MCF 10A (cell line): ENCODE results near the gene RSPH4A. TPM values are rescaled to one million over a fixed set of nuclear protein-coding genes. Genes with fewer than 3 reads are reported as not detected.

ENCODE experiments used
- BruUV-seq: library from RNA; stranded (reverse); fragments of 400-500 nt; replicated peaks from 2 replicates; lab custom pipeline; 2021; lab: Mats Ljungman, UMichigan
- CTCF ChIA-PET: fragments of 300-600 bp; sonication (Branson Sonifier 250); formaldehyde crosslinking; extraction: SDS; loops from one replicate; lab custom pipeline; 2021; ENCODE audit warnings: antibody characterized with exemption, inconsistent platforms; lab: Yijun Ruan, JAX
- POLR2A ChIA-PET: fragments of 300-600, 350-650 bp; sonication (Branson Sonifier 250); formaldehyde crosslinking; extraction: SDS; loops from one replicate; lab custom pipeline; 2020; ENCODE audit warnings: antibody characterized with exemption, inconsistent platforms; lab: Yijun Ruan, JAX
- DNase-seq: peaks from one replicate; pipeline ENCODE4 v3.0.0-alpha.2; 2018; ENCODE audit not compliant: unreplicated experiment
- H3K27ac Mint-ChIP-seq: one replicate; pipeline ENCODE4 v1.8.0; 2022; ENCODE audit warnings: mild to moderate bottlenecking, low read depth, mixed read lengths; ENCODE audit not compliant: unreplicated experiment
- H3K27me3 Mint-ChIP-seq: one replicate; pipeline ENCODE4 v1.8.0; 2022; ENCODE audit warnings: mixed read lengths; ENCODE audit not compliant: insufficient read depth, unreplicated experiment
- H3K36me3 Mint-ChIP-seq: one replicate; pipeline ENCODE4 v1.8.0; 2022; ENCODE audit warnings: mild to moderate bottlenecking, moderate library complexity, mixed read lengths; ENCODE audit not compliant: insufficient read depth, unreplicated experiment
- H3K4me1 Mint-ChIP-seq: one replicate; pipeline ENCODE4 v1.8.0; 2022; ENCODE audit warnings: mixed read lengths; ENCODE audit not compliant: insufficient read depth, unreplicated experiment
- H3K4me3 Mint-ChIP-seq: one replicate; pipeline ENCODE4 v1.8.0; 2022; ENCODE audit warnings: mild to moderate bottlenecking, moderate library complexity, mixed read lengths; ENCODE audit not compliant: unreplicated experiment
- H3K9me3 Mint-ChIP-seq: one replicate; pipeline ENCODE4 v1.8.0; 2022; ENCODE audit warnings: mixed read lengths; ENCODE audit not compliant: unreplicated experiment
- CTCF ChIP-seq: fragments of 200-600 bp; IDR thresholded peaks from one replicate; pipeline ENCODE4 v1.8.0; 2022; ENCODE audit warnings: antibody characterized with exemption, mild to moderate bottlenecking; ENCODE audit not compliant: unreplicated experiment
- intact Hi-C: fragments of 100-400 bp; cut with micrococcal nuclease; formaldehyde crosslinking; loops from 2 replicates; pipeline ENCODE4 v1.14.1; 2022
- total RNA-seq: library from RNA; stranded (reverse); gene quantifications from 2 replicates; pipeline ENCODE4 v1.2.3, GENCODE V29; 2022

Gene RSPH4A
- total RNA-seq, 1 experiment from 2014 or later: not detected

- no peaks in the 10 kb centered on the region for H3K36me3 Mint-ChIP-seq
- ChIA-PET POLR2A (no interaction called here), CTCF (no interaction called here)
- BruUV-seq: no TSS peak
- H3K4me1 Mint-ChIP-seq: no peaks in the 10 kb centered on the region
- intact Hi-C loops: no loop called here
- H3K4me3 Mint-ChIP-seq: no peak overlapping the region
- no peaks in the 10 kb centered on the region for H3K9me3 Mint-ChIP-seq
- no peaks in the 10 kb centered on the region for H3K27me3 Mint-ChIP-seq
- no peak for TF ChIP-seq CTCF
- no peak overlapping the region for H3K27ac Mint-ChIP-seq
- DNase-seq: no peak
These were observed 59.7 kb downstream of the RSPH4A start for GRCh38 chr6:116676021-116676420.

- H3K27ac Mint-ChIP-seq: peak within 1 kb of the TSS; percentile 94
- H3K27me3 Mint-ChIP-seq: no peaks in the 10 kb centered on the region
- TSS peak; percentile 41 for BruUV-seq
- H3K36me3 Mint-ChIP-seq: peaks cover 10% of the 10 kb centered on the region
- H3K4me1 Mint-ChIP-seq: peaks cover 11% of the 10 kb centered on the region
- ChIA-PET POLR2A (interaction anchor here (0.6 to 3.1 kb wide), 11 partner anchors 12 to 662 kb away, joined by 3 to 68 read pairs (median 3); partner anchors contain the start of genes NT5DC1, RWDD1 and ZUP1), CTCF (interaction anchor here (0.6 to 1.0 kb wide), 8 partner anchors 10 to 782 kb away, joined by 3 to 4 read pairs (median 3); no protein-coding TSS in a partner anchor)
- intact Hi-C loops: no loop called here
- TF ChIP-seq CTCF: no peak
- H3K4me3 Mint-ChIP-seq: peak within 1 kb of the TSS; percentile 96
- DNase-seq: peak; percentile 89
- no peaks in the 10 kb centered on the region for H3K9me3 Mint-ChIP-seq
These were observed 64.8 kb downstream of the RSPH4A start, which contains the start of gene KPNA5 for GRCh38 chr6:116680880-116681672. TSS of gene KPNA5 (plus strand) at chr6:116681211. CDS start at chr6:116681335, 124 bp downstream.

- DNase-seq: peak; percentile 60
- no peak overlapping the region for H3K27ac Mint-ChIP-seq
- H3K9me3 Mint-ChIP-seq: no peaks in the 10 kb centered on the region
- H3K27me3 Mint-ChIP-seq: no peaks in the 10 kb centered on the region
- ChIA-PET POLR2A (interaction anchor here (1.4 to 3.1 kb wide), 2 partner anchors 14 to 22 kb away, joined by 3 to 68 read pairs; partner anchors contain the start of gene ZUP1), CTCF (interaction anchor here (0.6 to 1.1 kb wide), 2 partner anchors 10 to 1080 kb away, joined by 3 to 4 read pairs; no protein-coding TSS in a partner anchor)
- peaks cover 11% of the 10 kb centered on the region for H3K4me1 Mint-ChIP-seq
- peak overlapping the region; percentile 96 for H3K4me3 Mint-ChIP-seq
- peaks cover 10% of the 10 kb centered on the region for H3K36me3 Mint-ChIP-seq
- intact Hi-C loops: no loop called here
- no peak for TF ChIP-seq CTCF
- BruUV-seq: no TSS peak
These were observed 66.0 kb downstream of the RSPH4A start for GRCh38 chr6:116682334-116682712.

Other genes starting within 250 kb of the RSPH4A start
- 66.0 and 86.5 TPM in 2 replicates for gene DSE, start 245.5 kb upstream of the RSPH4A start, total RNA-seq
- gene CALHM6, start 155.1 kb upstream of the RSPH4A start, total RNA-seq: not detected in 2 replicates
- gene CALHM5, start 104.8 kb upstream of the RSPH4A start, total RNA-seq: not detected in 2 replicates
- not detected in 2 replicates for gene TRAPPC3L, start 70.8 kb upstream of the RSPH4A start, total RNA-seq
- gene CALHM4, start 62.7 kb upstream of the RSPH4A start, total RNA-seq: not detected in 2 replicates
- 41.6 and 57.2 TPM in 2 replicates for gene RWDD1, start 45.0 kb upstream of the RSPH4A start, total RNA-seq
- gene ZUP1, start 52.3 kb downstream of the RSPH4A start, total RNA-seq: 18.4 and 21.2 TPM in 2 replicates
- 6.0 and 7.3 TPM in 2 replicates for gene KPNA5, start 64.7 kb downstream of the RSPH4A start, total RNA-seq
- gene FAM162B, start 149.2 kb downstream of the RSPH4A start, total RNA-seq: not detected in 2 replicates
- not detected in 2 replicates for gene GPRC6A, start 212.6 kb downstream of the RSPH4A start, total RNA-seq